CD4-positive, alpha-beta T cell treated with Interleukin-21 for 1 hour (primary cell): ENCODE measurements around the gene BPHL.
A peak's percentile ranks its signal among the peaks of the same experiment; 100 is the strongest.
"Not testable (repeated sequence)": the region's sequence is repeated elsewhere in the genome, so short reads cannot be mapped to it uniquely, and the experiment has no call there.

Experiments used
- DNase-seq: peaks from one replicate; pipeline ENCODE4 v3.0.0-alpha.2; 2020

The BPHL gene

DNA sequence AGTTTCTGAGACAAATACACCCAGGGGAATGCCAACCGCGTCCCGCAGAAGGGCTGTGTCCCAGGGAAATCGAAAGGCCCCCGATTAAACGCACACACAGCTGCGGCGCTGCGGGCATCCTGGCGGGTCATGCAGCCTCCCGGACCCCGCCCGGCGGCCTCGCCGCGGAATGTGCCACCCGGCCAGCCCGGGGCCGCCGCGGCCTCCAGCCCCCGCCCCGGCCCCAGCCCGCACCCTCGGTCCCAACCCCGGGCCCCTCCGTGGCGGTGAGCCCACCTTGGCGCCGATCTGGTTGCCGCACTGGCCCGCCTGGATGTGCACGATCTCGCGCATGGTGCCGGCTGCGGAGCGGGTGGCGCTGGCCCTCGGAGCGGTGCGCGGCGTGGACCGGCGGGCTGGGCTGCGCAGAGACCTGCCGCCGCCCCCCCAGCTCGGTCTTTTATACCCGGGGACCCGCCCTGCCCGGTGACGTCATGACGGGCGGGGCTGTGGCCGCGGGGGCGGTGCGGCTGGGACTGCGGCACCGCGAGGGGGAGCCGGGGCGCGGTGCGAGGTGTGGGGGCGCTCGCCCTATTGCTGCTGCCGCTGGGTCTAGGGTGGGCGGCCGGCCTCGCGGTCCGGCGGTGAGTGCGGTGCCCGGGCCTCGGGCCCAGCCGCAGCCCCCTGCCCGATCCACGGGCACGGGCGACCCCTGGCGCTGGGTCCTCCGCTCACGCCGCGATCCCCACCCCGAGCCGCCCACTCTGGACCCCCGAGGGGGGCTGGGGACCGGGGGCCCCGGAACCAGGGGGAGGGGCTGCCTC, 38.8 kb downstream of the BPHL start, which contains the start of gene TUBB2A:
Gene TUBB2A (minus strand): TSS at position 414 of the 803 bp plus-strand sequence. CDS start 81 bp downstream, at position 333.
- peak; percentile 88 for DNase-seq

DNA sequence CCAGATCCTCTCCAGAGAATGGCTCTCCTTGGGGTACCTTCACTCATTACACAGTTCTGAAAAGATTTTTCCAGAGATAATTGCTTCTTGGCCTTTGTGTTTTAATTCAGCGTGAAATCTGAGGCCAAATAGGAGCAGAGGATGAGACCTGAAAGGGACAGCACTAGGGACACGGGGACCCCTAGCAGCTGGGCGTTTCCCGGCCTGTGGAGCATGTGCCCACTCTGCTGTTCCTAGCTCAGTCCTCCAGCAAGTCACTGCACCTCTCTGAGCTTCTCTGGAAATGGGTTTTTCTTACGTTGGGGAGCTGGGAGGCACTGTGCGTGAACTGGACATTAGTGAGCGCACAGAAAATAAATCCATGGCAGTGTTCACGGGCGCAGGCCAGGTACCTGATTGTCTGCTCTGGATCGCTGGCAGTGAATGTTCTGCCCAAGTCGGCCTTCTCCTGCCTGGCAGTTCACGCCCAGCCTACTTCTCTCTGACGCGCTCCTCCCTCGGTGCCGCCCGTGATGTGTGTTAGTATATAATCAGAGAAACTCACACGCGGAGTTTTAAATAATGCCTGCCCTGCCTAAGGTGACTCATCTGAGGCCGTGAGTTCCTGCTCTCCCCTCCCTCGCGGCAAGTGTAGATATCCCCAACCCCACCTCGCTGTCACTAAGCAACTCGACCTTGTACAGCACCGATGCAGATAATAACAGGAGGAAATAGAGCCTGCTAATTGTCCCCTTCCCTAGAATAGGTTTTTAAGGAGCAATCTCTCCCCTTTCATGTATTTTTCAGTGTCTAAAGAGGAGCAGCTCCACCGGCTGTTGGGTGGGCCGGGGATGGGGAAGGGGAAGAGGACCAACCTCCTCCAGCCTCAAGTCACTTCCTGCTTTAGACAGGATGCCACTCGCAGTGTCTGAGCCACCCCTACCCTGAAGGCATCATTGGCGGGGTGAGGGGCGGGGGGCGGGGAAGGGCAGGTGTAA, 41.6 kb downstream of the BPHL start:
- DNase-seq: peak; percentile 82

DNA sequence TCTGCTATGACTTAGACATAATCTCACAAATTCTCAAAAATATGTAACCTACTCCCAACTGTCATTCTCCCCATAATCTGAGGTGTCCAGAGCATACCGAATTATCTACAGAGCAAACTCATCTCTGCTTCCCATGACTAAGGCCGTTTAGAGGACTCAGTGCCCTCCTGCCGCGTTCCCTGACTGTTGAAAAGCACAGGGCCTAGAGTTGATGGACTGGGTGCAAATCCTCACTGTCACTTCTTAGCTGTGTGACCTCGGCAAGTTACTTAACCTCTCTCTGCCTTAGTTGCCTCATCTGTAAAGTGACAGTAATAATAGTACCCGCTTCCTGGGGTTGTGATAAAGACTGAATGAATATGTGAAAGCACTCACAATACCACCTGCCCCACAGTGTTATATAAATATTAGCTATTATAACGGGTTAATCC, 43.6 kb downstream of the BPHL start:
- no peak for DNase-seq

DNA sequence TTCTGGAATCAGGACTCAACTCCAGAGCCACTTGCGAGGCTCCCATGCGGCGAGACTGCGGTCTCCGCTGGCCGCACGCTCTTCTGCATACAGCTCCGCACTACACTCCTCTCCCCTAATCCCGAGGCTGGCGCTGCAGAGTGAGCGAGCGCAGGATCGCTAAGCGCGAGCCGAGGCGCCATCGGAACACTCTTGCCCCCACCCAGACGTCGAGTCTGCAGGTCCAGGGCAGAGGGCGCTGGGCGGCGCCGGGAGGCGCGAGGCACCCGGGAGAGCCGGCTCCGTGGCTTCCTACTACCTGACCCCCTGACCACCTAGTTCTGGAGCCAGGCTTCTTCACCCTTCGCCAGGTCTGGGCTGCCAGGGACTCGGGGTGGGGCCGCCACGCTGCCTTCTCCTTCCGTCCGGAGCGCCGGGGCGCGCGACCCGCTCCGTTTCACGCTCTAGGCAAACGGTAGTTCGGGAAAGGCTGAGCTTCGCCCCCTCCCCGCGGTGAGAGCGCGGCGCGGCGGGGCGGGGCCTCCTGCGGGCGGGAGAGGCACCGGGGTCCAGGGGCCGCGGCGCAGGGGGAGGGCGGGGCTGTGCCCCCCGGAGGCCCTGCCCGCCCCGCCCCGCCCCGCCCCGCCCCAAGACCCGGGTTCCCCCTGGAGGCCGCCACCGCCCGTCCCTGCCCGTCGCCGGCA, 44.2 kb downstream of the BPHL start:
- peak; percentile 73 for DNase-seq

DNA sequence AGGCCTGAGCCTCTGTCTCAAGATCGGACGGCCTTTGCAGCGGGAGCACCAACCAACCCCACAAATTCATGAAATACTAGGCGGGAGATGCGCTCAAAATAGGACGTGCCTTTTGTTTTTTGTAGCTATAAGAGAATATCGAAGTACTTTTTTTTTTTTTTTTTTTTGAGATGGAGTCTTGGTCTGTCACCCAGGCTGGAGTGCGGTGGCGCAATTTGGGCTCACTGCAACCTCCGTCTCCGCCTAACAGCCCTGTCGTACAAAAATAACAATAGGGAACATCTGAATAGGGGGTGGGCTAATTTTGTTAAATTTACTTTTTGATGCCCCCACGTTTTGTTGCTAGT, 44.7 kb downstream of the BPHL start:
- DNase-seq: no peak

DNA sequence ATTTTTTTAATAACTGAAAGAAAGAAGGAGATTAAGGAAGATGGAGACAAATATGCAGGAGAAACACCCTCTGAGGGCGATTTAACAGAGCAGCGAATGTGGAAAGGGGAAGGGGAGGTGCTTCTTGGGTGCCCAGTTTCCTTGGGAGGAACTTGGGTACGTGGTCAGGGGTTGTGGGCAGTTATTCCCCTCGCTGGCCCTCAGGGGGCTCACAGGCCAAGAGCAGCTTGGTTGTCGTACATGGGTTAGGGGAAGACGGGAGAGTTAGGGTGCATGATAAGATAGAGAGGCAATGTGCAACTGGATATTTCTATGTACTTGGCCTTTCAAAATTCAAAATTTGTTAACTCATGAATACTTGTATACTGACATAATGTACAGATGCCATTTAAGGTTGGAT, 45.9 kb downstream of the BPHL start:
- no peak for DNase-seq

DNA sequence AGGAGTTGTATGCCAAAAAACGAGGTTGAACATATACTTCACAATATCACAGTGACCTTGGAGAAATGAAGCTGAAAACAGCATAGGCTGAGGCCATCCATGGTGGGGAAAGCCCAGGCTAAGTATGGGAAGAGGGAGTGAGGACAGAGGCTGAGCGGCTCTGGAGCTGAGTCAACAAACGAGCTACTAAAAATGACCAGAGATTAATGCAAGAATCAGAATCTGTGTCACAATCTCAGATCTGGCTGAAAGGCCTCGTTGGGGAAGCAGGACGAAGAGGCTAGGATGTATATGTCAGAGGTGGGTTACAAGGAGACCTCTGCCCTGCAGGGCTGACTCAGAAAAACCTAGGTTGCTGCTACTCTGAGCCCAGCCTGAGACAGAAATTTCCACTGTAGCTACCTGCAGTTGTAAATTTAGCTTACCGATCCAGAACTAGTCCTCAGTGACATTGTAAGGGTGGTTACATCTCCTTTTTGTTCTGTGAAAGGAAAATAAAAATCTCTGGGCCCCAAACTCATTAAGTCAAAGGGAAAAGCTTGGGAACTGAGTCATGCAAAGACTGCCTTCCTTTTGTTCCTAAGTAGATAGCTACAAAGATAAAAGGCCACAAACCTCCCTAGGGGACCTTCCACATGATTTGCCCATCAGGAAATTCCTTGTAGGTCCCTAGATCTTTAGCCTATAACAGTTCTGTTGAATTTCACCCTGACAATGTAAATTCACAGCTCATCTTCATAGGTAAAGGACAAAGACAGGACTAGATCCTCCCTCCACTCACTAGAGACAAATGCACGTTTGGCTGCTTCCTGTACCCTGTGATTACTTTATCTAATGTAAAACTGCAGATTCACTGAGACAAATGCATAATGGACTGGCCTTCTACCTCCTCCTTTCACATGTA, 47.4 kb downstream of the BPHL start:
- no peak for DNase-seq

DNA sequence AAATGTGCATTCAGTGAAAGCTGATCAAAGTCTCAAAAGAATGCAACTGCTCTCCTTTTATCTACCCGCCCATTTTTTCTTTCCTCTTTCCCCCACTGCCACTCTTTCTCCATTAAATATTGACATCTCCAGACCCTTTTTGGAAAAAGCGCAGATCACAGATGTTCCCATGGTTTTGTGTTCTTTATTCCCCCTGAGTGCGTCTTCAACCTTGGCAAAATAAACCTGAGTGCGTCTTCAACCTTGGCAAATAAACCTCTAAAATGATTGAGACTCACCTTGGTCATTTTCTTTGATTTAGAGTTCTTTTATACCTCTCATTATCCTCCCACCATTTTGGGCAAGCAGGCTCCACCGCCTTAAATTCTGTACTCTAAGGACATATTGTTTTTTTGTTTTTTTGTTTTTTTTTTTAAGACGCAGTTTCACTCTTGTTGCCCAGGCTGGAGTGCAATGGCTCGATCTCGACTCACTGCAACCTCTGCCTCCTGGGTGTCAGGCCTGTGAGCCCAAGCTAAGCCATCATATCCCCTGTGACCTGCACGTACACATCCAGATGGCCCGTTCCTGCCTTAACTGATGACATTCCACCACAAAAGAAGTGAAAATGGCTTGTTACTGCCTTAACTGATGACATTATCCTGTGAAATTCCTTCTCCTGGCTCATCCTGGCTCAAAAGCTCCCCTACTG, 48.2 kb downstream of the BPHL start:
- not testable (repeated sequence) for DNase-seq

DNA sequence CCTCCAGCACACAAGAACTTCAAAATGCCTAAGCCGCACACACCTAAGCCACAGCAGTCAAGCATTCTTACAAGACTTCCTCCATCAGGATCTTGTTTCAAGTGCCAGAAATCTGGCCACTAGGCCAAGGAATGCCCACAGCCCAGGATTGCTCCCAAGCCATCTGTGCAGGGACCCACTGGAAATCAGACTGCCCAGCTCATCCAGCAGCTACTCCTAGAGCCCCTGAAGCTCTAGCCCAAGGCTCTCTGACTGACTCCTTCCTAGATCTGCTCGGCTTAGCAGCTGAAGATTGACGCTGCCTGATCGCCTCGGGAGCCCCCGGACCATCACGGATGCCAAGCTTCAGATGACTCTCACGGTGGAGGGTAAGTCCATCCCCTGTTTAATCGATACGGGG, 49.5 kb downstream of the BPHL start:
- DNase-seq: not testable (repeated sequence)

DNA sequence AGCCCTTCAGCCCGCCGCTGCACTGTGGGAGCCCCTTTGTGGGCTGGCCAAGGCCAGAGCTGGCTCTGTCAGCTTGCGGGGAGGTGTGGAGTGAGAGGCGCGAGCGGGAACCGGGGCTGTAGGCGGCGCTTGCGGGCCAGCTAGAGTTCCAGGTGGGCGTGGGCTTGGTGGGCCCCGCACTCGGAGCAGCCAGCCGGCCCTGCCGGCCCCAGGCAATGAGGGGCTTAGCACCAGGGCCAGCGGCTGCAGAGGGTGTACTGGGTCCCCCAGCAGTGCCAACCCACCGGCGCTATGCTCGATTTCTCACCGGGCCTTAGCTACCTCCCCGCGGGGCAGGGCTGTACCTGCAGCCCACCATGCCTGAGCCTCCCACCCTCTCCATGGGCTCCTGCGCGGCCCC, 52.2 kb downstream of the BPHL start:
- DNase-seq: not testable (repeated sequence)

DNA sequence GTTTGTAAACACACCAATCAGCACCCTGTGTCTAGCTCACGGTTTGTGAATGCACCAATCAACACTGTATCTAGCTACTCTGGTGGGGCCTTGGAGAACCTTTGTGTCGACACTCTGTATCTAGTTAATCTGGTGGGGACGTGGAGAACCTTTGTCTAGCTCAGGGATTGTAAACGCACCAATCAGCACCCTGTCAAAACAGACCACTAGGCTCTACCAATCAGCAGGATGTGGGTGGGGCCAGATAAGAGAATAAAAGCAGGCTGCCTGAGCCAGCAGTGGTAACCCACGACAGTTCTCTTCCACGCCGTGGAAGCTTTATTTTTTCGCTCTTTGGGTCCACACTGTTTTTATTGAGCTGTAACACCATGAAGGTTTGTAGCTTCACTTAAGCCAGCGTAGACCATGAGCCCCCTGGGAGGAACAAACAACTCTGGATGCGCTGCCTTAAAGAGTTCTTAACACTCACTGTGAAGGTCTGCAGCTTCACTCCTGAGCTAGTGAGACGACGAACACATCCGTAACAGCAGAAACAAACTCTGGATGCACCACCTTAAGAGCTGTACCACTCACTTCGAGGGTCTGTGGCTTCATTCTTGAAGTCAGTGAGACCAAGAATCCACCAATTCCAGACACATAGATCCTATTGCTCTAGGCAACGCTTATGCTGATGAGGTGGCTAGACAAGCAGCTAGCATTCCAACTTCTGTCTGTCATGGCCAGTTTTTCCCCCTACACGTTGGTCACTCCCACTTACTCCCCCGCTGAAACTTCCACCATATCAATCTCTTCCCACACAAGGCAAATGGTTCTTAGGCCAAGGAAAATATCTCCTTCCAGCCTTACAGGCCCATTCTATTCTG, 53.0 kb downstream of the BPHL start:
- DNase-seq: not testable (repeated sequence)

DNA sequence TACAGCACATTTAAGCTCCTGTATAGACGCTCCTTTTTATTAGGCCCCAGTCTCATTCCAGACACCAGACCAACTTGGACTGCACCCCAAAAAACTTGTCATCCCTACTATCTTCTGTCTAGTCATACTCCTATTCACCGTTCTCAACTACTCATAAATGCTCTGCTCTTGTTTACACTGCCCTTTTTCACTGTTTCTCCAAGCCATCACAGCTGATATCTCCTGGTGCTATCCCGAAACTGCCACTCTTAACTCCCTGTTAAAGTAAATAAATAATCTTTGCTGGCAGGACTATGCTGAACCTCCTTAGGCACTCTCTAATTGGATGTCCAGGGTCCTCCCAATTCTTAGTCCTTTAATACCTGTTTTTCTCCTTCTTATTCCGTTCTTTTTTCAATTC, 54.3 kb downstream of the BPHL start:
- DNase-seq: not testable (repeated sequence)

DNA sequence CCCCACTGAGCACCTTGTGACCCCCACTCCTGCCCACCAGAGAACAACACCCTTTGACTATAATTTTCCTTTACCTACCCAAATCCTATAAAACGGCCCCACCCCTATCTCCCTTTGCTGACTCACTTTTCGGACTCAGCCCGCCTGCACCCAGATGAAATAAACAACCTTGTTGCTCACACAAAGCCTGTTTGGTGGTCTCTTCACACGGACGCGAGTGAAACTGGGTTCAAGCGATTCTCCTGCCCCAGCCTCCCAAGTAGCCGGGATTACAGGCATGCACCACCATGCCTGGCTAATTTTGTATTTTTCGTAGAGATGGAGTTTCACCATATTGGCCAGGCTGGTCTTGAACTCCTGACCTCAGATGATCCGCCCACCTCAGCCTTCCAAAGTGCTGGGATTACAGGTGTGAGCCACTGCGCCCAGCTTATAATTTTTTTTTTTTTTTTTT, 55.2 kb downstream of the BPHL start:
- not testable (repeated sequence) for DNase-seq

DNA sequence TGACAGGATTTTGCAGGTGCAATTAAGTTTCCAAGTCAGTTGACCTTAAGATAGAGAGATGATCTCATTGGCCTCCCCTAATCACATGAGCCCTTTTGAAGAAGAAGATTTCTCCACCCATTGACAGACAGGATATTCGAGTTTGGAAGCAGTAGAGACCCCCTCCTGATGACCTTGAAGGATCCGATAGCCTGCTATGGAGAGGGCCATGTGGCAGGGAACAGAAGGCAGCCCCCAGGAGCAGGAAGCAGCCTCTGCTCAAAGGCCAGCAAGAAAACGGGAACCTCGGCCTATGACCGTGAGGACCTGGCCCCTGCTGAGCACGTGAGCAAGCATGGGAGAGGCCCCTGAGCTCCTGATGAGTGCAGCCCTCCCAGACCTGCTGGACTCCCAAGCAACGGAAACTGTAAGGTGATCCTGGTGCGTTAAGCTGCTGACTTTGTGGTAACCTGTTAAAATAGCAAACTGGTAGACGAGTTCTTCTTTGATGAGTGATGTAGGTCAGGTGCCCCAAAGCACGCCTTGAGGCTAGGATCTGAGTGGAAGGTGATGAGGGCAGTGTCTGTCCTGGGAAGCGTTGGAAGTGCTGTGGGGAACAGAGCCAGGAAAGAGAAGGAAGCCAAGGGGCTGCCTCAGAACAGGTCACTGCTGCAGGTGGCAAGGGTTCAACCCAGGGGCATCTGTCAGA, 57.3 kb downstream of the BPHL start:
- no peak for DNase-seq

DNA sequence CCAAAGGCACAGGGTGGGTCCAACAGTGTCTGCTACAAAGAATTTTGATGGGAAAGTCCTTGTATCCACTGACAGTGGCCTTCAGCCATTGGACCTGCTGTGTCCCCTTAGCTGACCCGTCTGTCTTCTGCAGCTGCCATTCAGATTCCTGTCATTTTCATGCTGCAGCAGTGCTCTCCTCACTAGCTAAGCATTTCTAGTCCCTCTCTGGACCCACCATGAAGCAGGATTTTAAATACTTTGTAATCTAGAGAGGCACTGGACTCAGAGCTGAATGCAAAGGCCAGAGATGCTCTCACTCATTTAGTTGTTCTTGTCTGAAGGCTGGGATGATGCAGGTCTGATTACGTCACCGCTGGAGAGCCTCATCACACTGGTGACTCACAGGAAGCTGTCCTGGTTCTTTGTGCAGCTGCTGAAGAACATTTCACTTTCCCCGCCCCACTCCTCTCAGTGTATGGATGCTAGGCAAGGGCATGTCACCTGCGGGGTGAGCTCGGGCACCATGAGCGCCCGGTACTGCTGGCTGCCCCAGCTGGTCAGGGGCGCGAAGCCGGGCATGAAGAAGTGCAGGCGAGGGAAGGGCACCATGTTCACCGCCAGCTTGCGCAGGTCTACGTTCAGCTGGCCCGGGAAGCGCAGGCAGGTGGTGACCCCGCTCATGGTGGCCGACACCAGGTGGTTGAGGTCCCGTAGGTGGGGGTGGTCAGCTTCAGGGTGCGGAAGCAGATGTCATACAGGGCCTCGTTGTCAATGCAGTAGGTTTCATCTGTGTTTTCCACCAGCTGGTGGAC, 58.2 kb downstream of the BPHL start:
- DNase-seq: no peak

DNA sequence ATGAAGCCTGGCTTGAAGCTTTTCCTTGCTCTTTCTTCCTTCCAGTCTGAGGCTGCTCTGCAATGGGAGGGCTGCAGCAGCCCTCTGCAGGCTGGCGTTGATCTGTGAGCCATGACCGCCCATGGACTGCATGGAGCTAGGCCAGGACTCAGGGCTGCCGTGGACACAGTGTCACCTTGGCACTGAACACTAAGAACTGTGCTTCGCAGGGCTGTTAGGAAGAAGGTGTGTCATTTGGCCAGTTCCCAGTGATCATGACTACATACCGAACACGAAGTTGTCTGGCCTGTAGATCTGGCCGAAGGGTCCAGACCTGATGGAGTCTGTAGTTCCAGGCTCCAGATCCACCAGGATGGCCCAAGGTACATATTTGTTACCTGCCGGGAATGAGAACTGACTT, 60.2 kb downstream of the BPHL start:
- DNase-seq: not testable (repeated sequence)

DNA sequence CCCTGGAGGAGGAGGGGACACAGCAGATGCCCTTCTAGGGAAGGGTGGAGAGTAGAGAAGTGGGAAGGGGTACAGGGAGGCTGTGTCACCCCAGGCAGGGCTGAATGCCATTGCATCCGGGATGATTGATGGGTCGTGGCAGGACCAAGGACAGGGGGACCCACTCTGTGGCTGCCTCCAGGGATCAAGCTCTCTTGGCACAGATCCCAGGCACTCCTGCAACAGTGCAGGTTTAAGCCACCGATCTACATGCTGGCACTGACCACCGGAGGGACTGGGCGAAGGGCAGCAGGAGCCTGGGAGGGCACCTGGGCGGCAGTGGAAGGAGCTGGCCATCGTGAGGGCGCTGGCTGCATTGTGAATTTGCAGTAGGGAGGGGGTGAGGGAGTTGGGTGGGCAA, 61.4 kb downstream of the BPHL start:
- DNase-seq: not testable (repeated sequence)

DNA sequence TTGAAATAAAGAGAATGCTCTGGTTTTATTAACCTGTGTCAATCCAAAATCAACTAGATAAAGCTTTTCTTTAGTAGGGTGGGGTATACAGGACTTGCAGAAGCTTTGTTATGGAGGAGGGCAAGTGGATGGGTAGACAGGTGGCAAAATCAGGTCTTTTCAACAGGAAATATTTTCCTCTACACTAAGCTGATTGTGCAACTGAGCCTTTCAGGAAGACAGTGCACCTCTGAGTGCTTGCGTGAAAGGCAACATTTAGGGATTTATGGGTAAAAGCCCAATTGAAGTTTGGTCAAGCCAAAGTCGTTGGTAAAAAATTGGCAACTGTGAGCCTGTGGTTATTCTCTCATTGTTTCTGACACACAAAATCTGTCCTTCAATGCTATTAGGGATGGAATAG, 62.6 kb downstream of the BPHL start:
- DNase-seq: no peak

DNA sequence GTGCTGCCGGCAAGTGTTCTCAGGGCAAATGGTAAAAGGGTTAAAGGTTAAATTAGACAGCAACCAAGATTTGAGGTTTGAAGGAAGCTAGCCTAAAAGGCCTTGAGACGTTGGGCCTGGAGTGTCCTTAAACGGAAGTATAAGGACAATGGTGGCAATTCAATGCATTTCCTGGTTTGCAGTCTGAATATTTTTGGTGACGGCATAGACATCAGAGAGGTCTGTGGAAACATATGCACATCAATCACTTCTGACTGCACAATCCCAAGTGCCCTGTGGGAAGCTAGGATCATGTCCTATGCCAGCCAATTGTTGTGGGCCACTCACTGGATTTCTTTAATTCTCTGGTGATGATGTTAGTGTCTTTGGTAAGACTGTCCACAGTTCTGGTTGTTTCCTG, 64.6 kb downstream of the BPHL start:
- DNase-seq: no peak
